T47D (cell line): Measurements from ENCODE around the gene MSTN.
"Not testable (repeated sequence)": the region's sequence is repeated elsewhere in the genome, so short reads cannot be mapped to it uniquely, and the experiment has no call there.

Experiments used
- DNase-seq, 2 experiments: peaks; one replicate each; pipeline versions ENCODE4 v3.0.0 to v3.0.0-alpha.2; 2011 to 2012; ENCODE audit warnings: low read depth in 1 of 2, low spot score in 1 of 2
- JUND ChIP-seq: IDR thresholded peaks from 2 replicates; pipeline ENCODE4 v1.6.1; 2012; ENCODE audit warnings: low read depth
- in situ Hi-C: cut with HindIII; loops from 2 replicates; pipeline ENCODE4 v1.10.0; 2016; ENCODE audit warnings: low sequenced_read_pairs, low pct_unique_long_range_greater_than_20kb

MSTN gene

DNA sequence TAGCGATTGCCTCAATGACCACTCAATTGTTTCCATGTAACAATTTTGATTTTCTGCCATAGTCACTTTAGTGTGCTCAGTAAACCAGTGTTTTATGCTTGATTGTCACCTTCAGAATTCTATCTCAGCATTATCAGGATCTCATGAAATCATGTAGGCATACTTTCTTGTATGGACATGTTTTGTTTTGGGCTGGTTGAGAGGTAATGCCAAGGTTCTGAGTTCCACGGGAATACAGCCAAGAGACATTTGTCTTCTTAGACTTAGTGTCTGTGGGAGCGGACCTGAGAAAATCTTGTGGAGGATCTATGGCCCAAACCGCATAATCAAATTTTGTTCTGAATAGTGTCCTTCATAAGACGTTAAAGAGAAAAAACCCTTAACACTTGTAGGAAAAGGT, 10.2 kb downstream of the MSTN start:
- in situ Hi-C loops = no loop called here
- no peak for DNase-seq
- TF ChIP-seq JUND = no peak

DNA sequence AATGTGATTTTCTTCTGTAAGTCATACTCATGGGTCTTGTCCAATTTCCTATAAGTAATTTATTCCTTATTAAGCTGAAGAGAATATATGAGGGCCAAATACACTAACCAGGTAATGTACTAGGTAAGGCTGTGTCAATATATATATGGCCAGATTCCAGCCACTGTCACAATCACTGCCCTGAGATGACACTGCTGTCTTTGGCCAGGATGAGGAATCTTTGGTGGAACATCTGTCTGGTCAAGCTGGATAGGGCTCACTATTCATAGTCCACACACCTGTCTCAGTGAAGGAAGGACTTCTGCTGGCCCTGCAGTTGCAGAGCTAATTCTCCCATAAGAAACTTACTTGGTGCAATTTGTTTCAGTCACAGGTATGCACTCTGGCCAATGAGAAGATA, 11.3 kb downstream of the MSTN start:
- TF ChIP-seq JUND = no peak
- in situ Hi-C loops = no loop called here
- DNase-seq = no peak

DNA sequence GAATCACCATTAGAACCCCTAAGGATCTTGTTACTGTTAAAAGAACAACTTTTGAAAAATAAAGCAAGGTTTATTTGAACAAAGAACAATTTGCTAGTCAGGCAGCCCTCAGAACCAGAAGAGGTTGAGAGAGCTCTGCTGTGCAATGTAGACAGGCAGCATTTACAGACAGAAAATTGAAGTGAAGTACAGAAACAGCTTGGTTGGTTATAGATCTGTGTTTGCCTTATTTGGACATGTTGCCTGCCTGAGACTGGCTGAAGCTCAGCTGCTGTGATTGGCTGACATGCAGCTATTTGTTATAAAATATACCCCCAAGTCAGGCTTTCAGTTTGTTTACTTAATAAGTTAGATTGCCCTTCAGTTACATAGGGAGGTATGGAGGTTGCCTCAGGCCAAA, 12.5 kb downstream of the MSTN start:
- in situ Hi-C loops = no loop called here
- DNase-seq = no peak
- no peak for TF ChIP-seq JUND

DNA sequence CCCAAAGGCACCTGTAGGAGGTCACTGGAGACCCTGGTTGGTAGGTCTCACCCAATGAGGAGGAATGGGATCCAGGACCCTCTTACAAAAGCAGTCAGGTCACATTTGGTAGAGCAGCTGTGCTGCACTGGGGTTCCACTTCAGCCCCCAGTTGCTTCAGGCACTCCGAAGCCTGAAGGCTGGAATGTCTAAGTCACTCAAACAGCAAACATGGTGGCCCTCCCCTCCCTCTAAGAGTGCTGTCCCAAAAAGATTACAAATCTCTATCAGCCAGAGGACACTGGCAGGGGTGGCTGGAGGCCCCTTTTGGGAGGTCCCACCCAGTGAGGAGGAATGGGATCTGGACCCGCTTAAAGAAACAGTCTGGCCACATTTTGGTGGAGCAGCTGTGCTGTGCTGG, 17.7 kb downstream of the MSTN start:
- no peak for DNase-seq
- TF ChIP-seq JUND = no peak
- in situ Hi-C loops = no loop called here

DNA sequence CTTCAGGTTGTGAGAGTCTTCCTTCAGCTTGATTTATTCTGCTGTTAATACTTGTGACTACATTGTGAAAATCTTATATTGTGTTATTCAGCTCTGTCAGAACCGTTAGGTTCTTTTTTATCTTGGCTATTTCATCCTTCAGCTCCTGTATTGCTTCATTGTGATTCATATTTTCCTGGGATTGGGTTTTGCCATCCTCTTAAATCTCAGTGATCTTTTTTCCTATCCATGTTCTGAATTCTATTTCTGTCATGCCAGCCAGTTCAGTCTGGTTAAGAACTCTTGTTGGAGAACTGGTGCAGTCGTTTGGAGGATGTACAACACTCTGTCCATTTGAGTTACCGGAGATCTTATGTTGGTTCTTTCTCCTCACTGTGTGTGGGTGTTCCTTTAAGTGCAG, 19.1 kb downstream of the MSTN start:
- in situ Hi-C loops = no loop called here
- DNase-seq = no peak
- TF ChIP-seq JUND = no peak

DNA sequence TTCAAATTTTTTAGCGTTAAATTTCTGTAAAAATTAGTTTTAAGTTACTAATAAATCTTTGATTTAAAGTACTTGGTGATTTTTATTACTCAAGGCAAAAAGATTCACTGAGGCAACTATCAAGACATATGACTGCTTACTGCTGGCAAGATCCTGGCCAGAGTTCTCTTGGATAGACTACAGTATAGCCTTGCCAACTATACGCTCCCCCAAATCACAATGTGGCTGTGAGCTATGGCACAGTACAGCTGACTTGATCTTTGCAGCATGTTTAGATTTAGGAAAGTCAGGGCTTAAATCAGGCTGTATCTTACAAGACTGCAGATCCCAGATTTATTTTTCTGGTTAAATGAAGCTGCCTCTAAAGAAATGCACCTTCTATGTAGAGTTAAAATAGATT, 26.5 kb downstream of the MSTN start:
- no peak for TF ChIP-seq JUND
- no peak for DNase-seq
- in situ Hi-C loops = no loop called here

DNA sequence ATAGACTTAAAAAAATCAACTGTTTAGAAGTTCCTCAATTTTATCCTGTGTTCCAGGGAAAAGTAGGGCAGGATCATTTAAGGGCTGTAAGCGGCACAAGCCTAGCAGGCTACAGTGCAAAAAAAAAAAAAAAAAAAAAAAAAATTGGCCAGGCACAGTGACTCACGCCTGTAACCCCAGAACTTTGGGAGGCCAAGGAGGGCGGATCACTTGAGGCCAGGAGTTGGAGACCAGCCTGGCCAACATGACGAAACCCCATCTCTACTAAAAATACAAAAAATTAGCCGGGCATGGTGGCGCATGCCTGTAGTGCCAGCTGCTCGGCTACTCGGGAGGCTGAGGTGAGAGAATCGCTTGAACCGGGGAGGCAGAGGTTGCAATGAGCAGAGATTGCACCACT, 28.1 kb downstream of the MSTN start:
- DNase-seq, in situ Hi-C loops: not testable (repeated sequence)

DNA sequence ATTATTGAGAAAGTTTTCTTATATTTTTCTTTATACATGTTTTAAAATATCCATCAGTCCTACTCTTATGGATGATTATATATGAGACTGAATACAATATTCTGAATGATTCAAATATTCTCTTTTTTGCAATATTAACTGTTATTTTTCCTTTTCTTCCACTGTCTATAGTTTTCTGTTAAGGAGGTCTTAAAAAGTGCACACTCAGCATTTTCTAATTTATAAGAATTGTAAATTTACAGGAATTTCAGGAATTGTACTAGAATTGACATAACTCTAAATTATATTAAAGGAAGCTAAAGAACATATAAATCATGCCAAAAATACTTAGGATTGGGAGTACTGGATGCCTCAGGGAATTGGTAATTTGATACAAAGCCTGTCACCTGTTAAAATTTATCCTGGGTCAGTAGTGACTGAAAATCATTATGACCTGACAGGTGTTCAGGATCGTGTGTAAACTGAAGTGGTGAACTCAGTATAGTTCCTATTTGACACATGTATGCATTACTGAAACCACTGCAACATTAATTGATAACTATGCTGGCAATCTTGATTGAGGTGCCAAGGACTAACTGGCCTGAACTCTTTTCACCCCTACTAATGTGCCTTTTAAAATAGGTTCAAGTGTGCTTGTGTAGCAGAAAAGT, 30.4 kb downstream of the MSTN start:
- DNase-seq = no peak
- TF ChIP-seq JUND = no peak
- in situ Hi-C loops = no loop called here

DNA sequence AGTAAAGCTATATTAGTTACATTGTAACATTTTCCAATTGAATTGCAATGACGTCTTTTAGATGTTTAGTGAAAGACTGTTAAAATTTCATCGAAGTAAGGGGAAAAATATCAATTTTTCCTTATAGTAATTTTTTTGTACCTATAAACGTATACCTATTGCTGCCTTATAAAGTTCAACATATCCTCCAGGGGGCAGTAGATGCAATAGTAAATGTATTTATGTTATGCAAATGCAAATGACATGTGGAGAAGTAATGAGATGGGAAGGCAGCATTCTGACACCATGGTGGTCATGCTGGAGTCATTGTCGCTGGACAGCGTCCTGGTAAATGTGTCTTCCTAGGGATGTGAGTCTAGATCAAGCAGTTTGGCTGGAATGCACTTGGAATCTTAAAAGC, 38.7 kb downstream of the MSTN start:
- DNase-seq = peak in 1 of 2 experiments; percentile 68
- TF ChIP-seq JUND = no peak
- in situ Hi-C loops = no loop called here

DNA sequence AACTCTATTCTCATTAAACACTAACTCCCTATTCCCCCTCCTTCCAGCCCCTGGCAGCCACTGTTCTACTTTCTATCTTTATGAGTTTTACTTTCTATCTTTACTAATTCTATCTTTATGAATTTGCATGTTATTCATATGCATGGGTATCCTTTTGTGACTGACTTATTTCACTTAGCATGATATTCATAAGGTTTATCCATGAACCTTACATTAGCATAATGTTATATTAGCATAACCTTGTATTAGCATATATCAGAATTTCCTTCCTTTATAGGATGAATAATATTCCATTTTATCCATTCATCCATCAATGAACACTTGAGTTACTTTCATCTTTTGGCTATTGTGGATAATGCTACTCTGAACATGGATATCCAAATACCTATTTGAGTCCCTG, 41.8 kb downstream of the MSTN start:
- no peak for DNase-seq
- in situ Hi-C loops = no loop called here
- no peak for TF ChIP-seq JUND

DNA sequence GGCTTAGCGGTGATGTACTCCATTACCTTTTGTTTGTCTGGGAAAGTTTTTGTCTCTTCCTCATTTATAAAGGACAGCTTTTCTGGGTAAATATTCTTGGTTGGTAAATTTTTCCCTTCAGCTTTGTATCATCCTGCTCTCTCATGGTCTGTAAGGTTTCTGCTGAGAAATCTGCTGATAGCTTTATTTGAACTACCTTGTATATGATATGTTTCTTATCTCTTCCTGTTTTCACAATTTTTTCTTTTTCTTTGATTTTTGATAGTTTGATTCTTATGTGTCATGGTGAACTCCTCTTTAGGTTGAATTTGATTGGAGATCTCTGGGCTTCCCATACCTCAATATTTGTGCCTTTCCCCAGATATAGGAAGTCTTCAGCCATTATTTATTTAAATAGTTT, 44.7 kb downstream of the MSTN start:
- no peak for DNase-seq
- no peak for TF ChIP-seq JUND
- in situ Hi-C loops = no loop called here

DNA sequence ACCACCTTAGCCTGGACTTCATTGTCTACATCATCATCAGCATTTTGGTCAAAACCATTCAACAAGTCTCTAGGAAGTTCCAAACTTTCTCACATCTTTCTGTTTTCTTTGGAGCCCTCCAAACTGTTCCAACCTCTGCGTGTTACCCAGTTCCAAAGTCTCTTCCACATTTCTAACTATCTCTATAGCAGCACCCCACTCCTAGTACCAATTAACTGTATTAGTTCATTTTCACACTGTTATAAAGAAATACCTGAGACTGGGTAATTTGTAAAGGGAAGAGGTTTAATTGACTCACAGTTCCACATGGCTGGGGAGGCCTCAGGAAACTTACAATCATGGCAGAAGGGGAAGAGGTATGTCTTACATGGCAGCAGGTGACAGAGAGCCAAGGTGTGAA, 46.6 kb downstream of the MSTN start:
- in situ Hi-C loops, DNase-seq: not testable (repeated sequence)
